ENCODE results near the gene TMEM37.

GRCh38 chr2:119475225-119475856, 43.7 kb downstream of the TMEM37 start:
- TF ChIP-seq CTCF (conservative IDR thresholded peaks at IDR 0.05) (no peak), ZFX (IDR thresholded peaks at IDR 0.05) (no peak)

All from C4-2B (cell line).